ENCODE results near the gene TPSB2.
"Not testable (repeated sequence)": the region's sequence is repeated elsewhere in the genome, so short reads cannot be mapped to it uniquely, and the experiment has no call there.

TPSB2 gene

GRCh38 chr16:1261131-1261892 is 31.3 kb upstream of the TPSB2 start:
- DNase-seq (ENCODE audit: low spot score), result peak; percentile 60

- peak; percentile 60 for DNase-seq (ENCODE audit: low spot score)
Measured at GRCh38 chr16:1260101-1260680, 30.2 kb upstream of the TPSB2 start.

- no peak for DNase-seq (ENCODE audit: low spot score)
Measured at GRCh38 chr16:1259760-1260068, 29.7 kb upstream of the TPSB2 start.

GRCh38 chr16:1258906-1259759 is 29.1 kb upstream of the TPSB2 start:
- DNase-seq (ENCODE audit: low spot score), result no peak

- peak; percentile 65 for DNase-seq (ENCODE audit: low spot score)
Measured at GRCh38 chr16:1258225-1258600, 28.2 kb upstream of the TPSB2 start.

- DNase-seq (ENCODE audit: low spot score), result peak; percentile 55
Measured at GRCh38 chr16:1257561-1258224, 27.7 kb upstream of the TPSB2 start.

GRCh38 chr16:1256874-1257322 is 26.9 kb upstream of the TPSB2 start:
- DNase-seq (ENCODE audit: low spot score), result no peak

- DNase-seq (ENCODE audit: low spot score), result not testable (repeated sequence)
Measured at GRCh38 chr16:1256296-1256873, 26.4 kb upstream of the TPSB2 start.

GRCh38 chr16:1255276-1256122 is 25.5 kb upstream of the TPSB2 start, which contains the start of gene TPSD1:
Gene TPSD1 (plus strand): TSS chr16:1256069. CDS start chr16:1256281, 212 bp downstream.
- DNase-seq (ENCODE audit: low spot score), result not testable (repeated sequence)

- DNase-seq (ENCODE audit: low spot score), result not testable (repeated sequence)
Measured at GRCh38 chr16:1254821-1255220, 24.8 kb upstream of the TPSB2 start.

- not testable (repeated sequence) for DNase-seq (ENCODE audit: low spot score)
Measured at GRCh38 chr16:1253701-1254364, 23.8 kb upstream of the TPSB2 start.

GRCh38 chr16:1249031-1249755 is 19.2 kb upstream of the TPSB2 start:
- DNase-seq (ENCODE audit: low spot score), result not testable (repeated sequence)

GRCh38 chr16:1247903-1248537 is 18.0 kb upstream of the TPSB2 start:
- DNase-seq (ENCODE audit: low spot score), result not testable (repeated sequence)

- no peak for DNase-seq (ENCODE audit: low spot score)
Measured at GRCh38 chr16:1245452-1246020, 15.6 kb upstream of the TPSB2 start.

GRCh38 chr16:1244881-1245280 is 14.9 kb upstream of the TPSB2 start:
- no peak for DNase-seq (ENCODE audit: low spot score)

- not testable (repeated sequence) for DNase-seq (ENCODE audit: low spot score)
Measured at GRCh38 chr16:1243907-1244850, 14.2 kb upstream of the TPSB2 start.

- not testable (repeated sequence) for DNase-seq (ENCODE audit: low spot score)
Measured at GRCh38 chr16:1243363-1243762, 13.4 kb upstream of the TPSB2 start.

GRCh38 chr16:1241081-1241480 is 11.1 kb upstream of the TPSB2 start:
- DNase-seq (ENCODE audit: low spot score), result not testable (repeated sequence)

Data from left forelimb (tissue), 1 donor.